ENCODE results near the gene BICRA. TPM values are rescaled to one million over a fixed set of nuclear protein-coding genes. Genes with fewer than 3 reads are reported as not detected.

The BICRA gene
- total and polyA plus RNA-seq, 2 donors from 2014 or later = 3.2 to 14.7 TPM

DNA sequence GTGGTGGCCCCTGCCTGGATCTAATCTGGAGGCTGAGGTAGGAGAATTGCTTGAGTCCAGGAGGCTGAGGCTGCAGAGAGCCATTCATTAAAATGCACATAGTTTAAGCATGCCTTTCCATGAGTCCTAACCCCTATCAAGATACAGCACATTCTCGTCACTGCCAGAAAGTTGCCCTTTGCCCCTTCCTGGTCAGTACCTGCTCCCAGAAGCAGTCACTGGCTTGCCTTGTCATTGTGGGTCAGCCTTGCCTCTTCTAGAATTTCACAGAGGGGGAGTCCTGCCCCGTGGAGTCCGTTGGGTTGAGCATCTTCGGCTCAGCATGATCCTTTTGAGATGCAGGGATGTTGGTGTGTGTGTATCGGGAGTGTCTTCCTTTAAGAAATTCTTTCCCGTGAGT is 10.8 kb downstream of the BICRA start:
- no peak for FAIRE-seq

GRCh38 chr19:47623151-47623920 is 14.4 kb downstream of the BICRA start:
- TF ChIP-seq, protein P1, sequence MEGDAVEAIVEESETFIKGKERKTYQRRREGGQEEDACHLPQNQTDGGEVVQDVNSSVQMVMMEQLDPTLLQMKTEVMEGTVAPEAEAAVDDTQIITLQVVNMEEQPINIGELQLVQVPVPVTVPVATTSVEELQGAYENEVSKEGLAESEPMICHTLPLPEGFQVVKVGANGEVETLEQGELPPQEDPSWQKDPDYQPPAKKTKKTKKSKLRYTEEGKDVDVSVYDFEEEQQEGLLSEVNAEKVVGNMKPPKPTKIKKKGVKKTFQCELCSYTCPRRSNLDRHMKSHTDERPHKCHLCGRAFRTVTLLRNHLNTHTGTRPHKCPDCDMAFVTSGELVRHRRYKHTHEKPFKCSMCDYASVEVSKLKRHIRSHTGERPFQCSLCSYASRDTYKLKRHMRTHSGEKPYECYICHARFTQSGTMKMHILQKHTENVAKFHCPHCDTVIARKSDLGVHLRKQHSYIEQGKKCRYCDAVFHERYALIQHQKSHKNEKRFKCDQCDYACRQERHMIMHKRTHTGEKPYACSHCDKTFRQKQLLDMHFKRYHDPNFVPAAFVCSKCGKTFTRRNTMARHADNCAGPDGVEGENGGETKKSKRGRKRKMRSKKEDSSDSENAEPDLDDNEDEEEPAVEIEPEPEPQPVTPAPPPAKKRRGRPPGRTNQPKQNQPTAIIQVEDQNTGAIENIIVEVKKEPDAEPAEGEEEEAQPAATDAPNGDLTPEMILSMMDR (IDR thresholded peaks at IDR 0.05; ENCODE audit: borderline replicate concordance, extremely low read depth, insufficient read depth) = no peak
- intact Hi-C loops (cut with DNase I) = no loop called here
- H3K36me3 ChIP-seq (ENCODE audit: control insufficient read depth in 2 of 3, insufficient read depth in 3 of 3, low read length in 3 of 3) = no peaks in the 10 kb centered on the region
- no peaks in the 10 kb centered on the region for H3K27me3 ChIP-seq (ENCODE audit: control insufficient read depth, insufficient read depth, low read length)
- DNase-seq (no peak), FAIRE-seq (no peak)
- H3K9ac ChIP-seq (ENCODE audit: low read length in 3 of 3) = no peak overlapping the region
- H3K27ac ChIP-seq (ENCODE audit: low read depth in 2 of 2, low read length in 2 of 2) = peak overlapping the region; percentile 43 to 59
- H3K4me3 ChIP-seq (ENCODE audit: low read length in 3 of 3) = no peak overlapping the region
- H3K9me3 ChIP-seq (ENCODE audit: control insufficient read depth in 2 of 3, insufficient read depth in 1 of 3, low read length in 3 of 3) = no peaks in the 10 kb centered on the region
- peaks cover 0 to 18% (median 12%) of the 10 kb centered on the region in 3 donors for H3K4me1 ChIP-seq (ENCODE audit: control insufficient read depth in 2 of 3, insufficient read depth in 2 of 3, low read depth in 1 of 3, low read length in 3 of 3)

More for the DNA sequence above, 10.8 kb downstream of the BICRA start:
- Histone ChIP-seq H3K9ac (ENCODE audit: low read length in 3 of 3) (no peak overlapping the region), H3K27me3 (ENCODE audit: control insufficient read depth, insufficient read depth, low read length) (no peaks in the 10 kb centered on the region), H3K9me3 (ENCODE audit: control insufficient read depth in 2 of 3, insufficient read depth in 1 of 3, low read length in 3 of 3) (no peaks in the 10 kb centered on the region), H3K27ac (ENCODE audit: low read depth in 2 of 2, low read length in 2 of 2) (no peak overlapping the region), H3K4me1 (ENCODE audit: control insufficient read depth in 2 of 3, insufficient read depth in 2 of 3, low read depth in 1 of 3, low read length in 3 of 3) (peaks cover 0 to 11% (median 9%) of the 10 kb centered on the region in 3 donors), H3K36me3 (ENCODE audit: control insufficient read depth in 2 of 3, insufficient read depth in 3 of 3, low read length in 3 of 3) (no peaks in the 10 kb centered on the region), H3K4me3 (ENCODE audit: low read length in 3 of 3) (no peak overlapping the region)
- no peak for DNase-seq
- intact Hi-C loops (cut with DNase I) = no loop called here
- TF ChIP-seq, protein P1 (IDR thresholded peaks at IDR 0.05; ENCODE audit: borderline replicate concordance, extremely low read depth, insufficient read depth) = no peak

GRCh38 chr19:47623921-47624391 is 15.0 kb downstream of the BICRA start:
- no peak for FAIRE-seq
- no peak for DNase-seq

More at GRCh38 chr19:47623921-47624391, 15.0 kb downstream of the BICRA start:
- Histone ChIP-seq H3K9ac (ENCODE audit: low read length in 3 of 3) (no peak overlapping the region), H3K4me1 (ENCODE audit: control insufficient read depth in 2 of 3, insufficient read depth in 2 of 3, low read depth in 1 of 3, low read length in 3 of 3) (peaks cover 0 to 18% (median 12%) of the 10 kb centered on the region in 3 donors), H3K27ac (ENCODE audit: low read depth in 2 of 2, low read length in 2 of 2) (peak overlapping the region in 1 of 2 donors; percentile 20), H3K36me3 (ENCODE audit: control insufficient read depth in 2 of 3, insufficient read depth in 3 of 3, low read length in 3 of 3) (no peaks in the 10 kb centered on the region), H3K4me3 (ENCODE audit: low read length in 3 of 3) (no peak overlapping the region), H3K27me3 (ENCODE audit: control insufficient read depth, insufficient read depth, low read length) (no peaks in the 10 kb centered on the region), H3K9me3 (ENCODE audit: control insufficient read depth in 2 of 3, insufficient read depth in 1 of 3, low read length in 3 of 3) (no peaks in the 10 kb centered on the region)
- intact Hi-C loops (cut with DNase I) = no loop called here
- TF ChIP-seq, protein P1 (IDR thresholded peaks at IDR 0.05; ENCODE audit: borderline replicate concordance, extremely low read depth, insufficient read depth) = no peak
